ENCODE data around the gene TNNC2. TPM values are rescaled to one million over a fixed set of nuclear protein-coding genes. Genes with fewer than 3 reads are reported as not detected.
A peak's percentile ranks its signal among the peaks of the same experiment; 100 is the strongest.

The TNNC2 gene
- total and polyA plus RNA-seq, 2 of the 13 experiments (the other 11 are each of a cell fraction or from before 2014, with no cell fraction given): 1.8 to 4.7 TPM

DNA sequence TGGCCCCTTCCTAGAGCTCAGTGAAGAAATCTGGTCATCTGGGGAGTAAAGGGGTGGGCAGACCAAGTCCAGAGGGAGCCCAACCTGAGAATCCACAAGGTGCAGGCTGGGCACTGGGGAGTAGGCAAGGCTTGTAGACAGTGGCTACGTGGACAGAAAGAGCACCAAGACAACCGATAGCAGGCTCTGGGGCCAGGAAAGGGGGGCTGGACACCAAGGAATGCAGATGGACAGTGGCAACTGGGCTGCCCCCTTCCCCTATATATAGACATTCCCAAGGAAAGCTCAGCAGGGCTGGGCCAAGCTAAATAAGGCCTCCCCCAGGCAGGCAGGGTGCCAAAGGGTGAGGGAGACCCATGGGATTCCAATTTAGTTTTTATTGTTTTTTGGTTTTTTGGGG, 1.5 kb upstream of the TNNC2 start:
- no peak for ATAC-seq
- Histone ChIP-seq H3K9me3 (ENCODE audit: low read length) (no peaks in the 10 kb centered on the region), H3K27me3 (ENCODE audit: control insufficient read depth in 1 of 2, insufficient read depth in 2 of 2, low read length in 2 of 2) (no peaks in the 10 kb centered on the region), H3K79me2 (ENCODE audit: insufficient read depth, low read length) (no peaks in the 10 kb centered on the region), H3K4me3 (replicated peaks in 1 of 3; ENCODE audit: insufficient read depth in 1 of 3, low read depth in 2 of 3, low read length in 3 of 3) (no peak overlapping the region), H3K27ac (ENCODE audit: extremely low read length, insufficient read depth, low read length) (no peak overlapping the region), H3K36me3 (replicated peaks in 1 of 2; ENCODE audit: control insufficient read depth in 1 of 2, insufficient read depth in 2 of 2, low read length in 2 of 2) (no peaks in the 10 kb centered on the region), H4K20me1 (ENCODE audit: insufficient read depth, low read length) (no peaks in the 10 kb centered on the region), H3K9ac (ENCODE audit: insufficient read depth, low read depth, low read length) (no peak overlapping the region), H3K4me1 (ENCODE audit: insufficient read depth, low read length) (peaks cover 86% of the 10 kb centered on the region), H3K4me2 (ENCODE audit: low read depth, low read length) (no peak overlapping the region), H2AFZ (ENCODE audit: low read length) (no peak overlapping the region)
- in situ Hi-C loops (cut with HindIII; ENCODE audit: extremely low pct_ligation_motif_present, low pct_unique_long_range_greater_than_20kb): loop anchor here (5.0 kb wide), 1 partner anchor 119 kb away; no protein-coding TSS in a partner anchor
- intact Hi-C loops (cut with micrococcal nuclease; ENCODE audit: unreplicated experiment): no loop called here
- CTCF ChIA-PET (ENCODE audit: low intra/inter-chr PET ratio, low total read pairs): no interaction called here
- no peak for DNase-seq (ENCODE audit: low spot score)
- TF ChIP-seq ARHGAP35 (CRISPR knock-in tag; IDR thresholded peaks at IDR 0.05; ENCODE audit: borderline replicate concordance) (no peak), AHR (CRISPR knock-in tag; IDR thresholded peaks at IDR 0.05) (peak; percentile 33; the same call in 1 of the 2 replicates), IKZF4 (CRISPR knock-in tag; IDR thresholded peaks at IDR 0.05; ENCODE audit: borderline replicate concordance, low read depth, not compliant biosample characterization) (no peak), TCF7 (IDR thresholded peaks at IDR 0.05; ENCODE audit: low read depth) (no peak), ZNF761 (CRISPR knock-in tag; conservative IDR thresholded peaks at IDR 0.05) (no peak), ZBTB20 (CRISPR knock-in tag; IDR thresholded peaks at IDR 0.05; ENCODE audit: borderline replicate concordance, low read depth) (no peak), ZNF451 (CRISPR knock-in tag; IDR thresholded peaks at IDR 0.05) (no peak), TEAD3 (CRISPR knock-in tag; optimal IDR thresholded peaks at IDR 0.05; ENCODE audit: borderline replicate concordance) (peak; percentile 50), TARDBP (CRISPR knock-in tag; IDR thresholded peaks at IDR 0.05) (peak; percentile 39; the same call in 1 of the 2 replicates), EZH2 (conservative IDR thresholded peaks at IDR 0.05; ENCODE audit: low read depth, low read length) (no peak), ELF1 (CRISPR knock-in tag; IDR thresholded peaks at IDR 0.05) (no peak), MYPOP (CRISPR knock-in tag; IDR thresholded peaks at IDR 0.05) (no peak), AKAP8 (CRISPR knock-in tag; IDR thresholded peaks at IDR 0.05) (no peak), NCOA5 (CRISPR knock-in tag; IDR thresholded peaks at IDR 0.05) (no peak)
- TF ChIP-seq, protein P1, sequence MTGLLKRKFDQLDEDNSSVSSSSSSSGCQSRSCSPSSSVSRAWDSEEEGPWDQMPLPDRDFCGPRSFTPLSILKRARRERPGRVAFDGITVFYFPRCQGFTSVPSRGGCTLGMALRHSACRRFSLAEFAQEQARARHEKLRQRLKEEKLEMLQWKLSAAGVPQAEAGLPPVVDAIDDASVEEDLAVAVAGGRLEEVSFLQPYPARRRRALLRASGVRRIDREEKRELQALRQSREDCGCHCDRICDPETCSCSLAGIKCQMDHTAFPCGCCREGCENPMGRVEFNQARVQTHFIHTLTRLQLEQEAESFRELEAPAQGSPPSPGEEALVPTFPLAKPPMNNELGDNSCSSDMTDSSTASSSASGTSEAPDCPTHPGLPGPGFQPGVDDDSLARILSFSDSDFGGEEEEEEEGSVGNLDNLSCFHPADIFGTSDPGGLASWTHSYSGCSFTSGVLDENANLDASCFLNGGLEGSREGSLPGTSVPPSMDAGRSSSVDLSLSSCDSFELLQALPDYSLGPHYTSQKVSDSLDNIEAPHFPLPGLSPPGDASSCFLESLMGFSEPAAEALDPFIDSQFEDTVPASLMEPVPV (CRISPR knock-in tag; IDR thresholded peaks at IDR 0.05): 0 out of 2 replicates have a peak, but pooled peaks have one; percentile 33
- TF ChIP-seq, protein P2, sequence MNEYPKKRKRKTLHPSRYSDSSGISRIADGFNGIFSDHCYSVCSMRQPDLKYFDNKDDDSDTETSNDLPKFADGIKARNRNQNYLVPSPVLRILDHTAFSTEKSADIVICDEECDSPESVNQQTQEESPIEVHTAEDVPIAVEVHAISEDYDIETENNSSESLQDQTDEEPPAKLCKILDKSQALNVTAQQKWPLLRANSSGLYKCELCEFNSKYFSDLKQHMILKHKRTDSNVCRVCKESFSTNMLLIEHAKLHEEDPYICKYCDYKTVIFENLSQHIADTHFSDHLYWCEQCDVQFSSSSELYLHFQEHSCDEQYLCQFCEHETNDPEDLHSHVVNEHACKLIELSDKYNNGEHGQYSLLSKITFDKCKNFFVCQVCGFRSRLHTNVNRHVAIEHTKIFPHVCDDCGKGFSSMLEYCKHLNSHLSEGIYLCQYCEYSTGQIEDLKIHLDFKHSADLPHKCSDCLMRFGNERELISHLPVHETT (CRISPR knock-in tag; conservative IDR thresholded peaks at IDR 0.05): no peak
- TF ChIP-seq, protein P3, sequence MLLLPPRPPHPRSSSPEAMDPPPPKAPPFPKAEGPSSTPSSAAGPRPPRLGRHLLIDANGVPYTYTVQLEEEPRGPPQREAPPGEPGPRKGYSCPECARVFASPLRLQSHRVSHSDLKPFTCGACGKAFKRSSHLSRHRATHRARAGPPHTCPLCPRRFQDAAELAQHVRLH (CRISPR knock-in tag; IDR thresholded peaks at IDR 0.05; ENCODE audit: borderline replicate concordance, low read depth): 0 out of 2 replicates have a peak, but pooled peaks have one; percentile 1
- POLR2A ChIA-PET: interaction anchor here (0.8 to 1.5 kb wide), 7 partner anchors 13 to 141 kb away, joined by 3 to 9 read pairs (median 3); partner anchors contain the start of genes CTSA, DNTTIP1, NEURL2 and WFDC3
- 5% methylated on average over 2 of the region's 2 CpGs for WGBS (ENCODE audit: low lambda C conversion rate)
- BruUV-seq (replicated peaks): no TSS peak
- no peak for FAIRE-seq
